ENCODE measurements around the gene CREB3L2. TPM values are rescaled to one million over a fixed set of nuclear protein-coding genes. Genes with fewer than 3 reads are reported as not detected.
A peak's percentile ranks its signal among the peaks of the same experiment; 100 is the strongest.

Gene CREB3L2
- total and polyA plus RNA-seq, 8 donors = 5.8 to 258 (median 23.6) TPM

DNA sequence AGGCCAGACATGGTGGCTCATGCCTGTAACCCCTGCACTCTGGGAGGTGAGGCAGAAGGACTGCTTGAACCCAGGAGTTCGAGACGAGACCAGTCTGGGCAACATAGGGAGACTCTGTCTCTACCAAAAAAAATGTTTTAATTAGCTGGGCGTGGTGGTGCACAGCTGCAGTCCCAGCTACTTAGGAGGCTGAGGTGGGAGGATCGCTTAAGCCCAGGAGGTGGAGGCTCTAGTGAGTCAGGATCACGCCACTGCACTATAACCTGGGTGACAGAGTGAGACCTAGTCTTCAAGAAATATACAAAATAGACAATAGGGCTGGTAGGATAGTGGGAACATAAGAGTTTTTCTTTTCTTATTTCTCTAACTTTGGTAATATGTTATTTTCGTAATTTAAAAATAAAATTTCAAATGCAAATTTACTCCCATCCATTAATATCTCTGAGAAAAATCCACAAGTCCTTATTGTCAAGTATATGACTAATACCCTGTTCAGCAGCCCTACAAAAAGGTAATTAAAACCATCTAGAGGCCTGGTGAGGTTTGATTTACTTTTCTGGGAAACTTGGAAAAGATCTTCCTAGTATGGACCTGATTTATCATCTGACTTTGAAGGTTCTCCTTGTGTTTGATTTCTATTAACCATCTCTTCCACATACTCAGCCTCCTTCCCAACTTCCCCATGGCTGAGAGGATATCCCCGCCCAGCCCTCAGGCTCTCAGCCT is 50.0 kb downstream of the CREB3L2 start:
- no peaks in the 10 kb centered on the region for H3K27me3 ChIP-seq
- intact Hi-C loops (cut with DNase I; ENCODE audit: low total_unique reads) = no loop called here
- no peaks in the 10 kb centered on the region for H3K36me3 ChIP-seq
- H3K4me1 ChIP-seq = peaks cover 60 to 97% (median 79%) of the 10 kb centered on the region in 4 donors
- DNase-seq = no peak
- H3K27ac ChIP-seq = peak overlapping the region in 4 of 5 donors; percentile 64 to 86 (median 76)
- H3K4me3 ChIP-seq = no peak overlapping the region
- WGBS, 5 donors = 82 to 89% (median 86%) methylated on average over 7 of the region's 7 CpGs
- no peak for TF ChIP-seq POLR2AphosphoS5 (IDR thresholded peaks at IDR 0.05)
- no peak for TF ChIP-seq EP300 (IDR thresholded peaks at IDR 0.05)
- no peak for TF ChIP-seq POLR2A (IDR thresholded peaks at IDR 0.05)
- TF ChIP-seq, protein P1, sequence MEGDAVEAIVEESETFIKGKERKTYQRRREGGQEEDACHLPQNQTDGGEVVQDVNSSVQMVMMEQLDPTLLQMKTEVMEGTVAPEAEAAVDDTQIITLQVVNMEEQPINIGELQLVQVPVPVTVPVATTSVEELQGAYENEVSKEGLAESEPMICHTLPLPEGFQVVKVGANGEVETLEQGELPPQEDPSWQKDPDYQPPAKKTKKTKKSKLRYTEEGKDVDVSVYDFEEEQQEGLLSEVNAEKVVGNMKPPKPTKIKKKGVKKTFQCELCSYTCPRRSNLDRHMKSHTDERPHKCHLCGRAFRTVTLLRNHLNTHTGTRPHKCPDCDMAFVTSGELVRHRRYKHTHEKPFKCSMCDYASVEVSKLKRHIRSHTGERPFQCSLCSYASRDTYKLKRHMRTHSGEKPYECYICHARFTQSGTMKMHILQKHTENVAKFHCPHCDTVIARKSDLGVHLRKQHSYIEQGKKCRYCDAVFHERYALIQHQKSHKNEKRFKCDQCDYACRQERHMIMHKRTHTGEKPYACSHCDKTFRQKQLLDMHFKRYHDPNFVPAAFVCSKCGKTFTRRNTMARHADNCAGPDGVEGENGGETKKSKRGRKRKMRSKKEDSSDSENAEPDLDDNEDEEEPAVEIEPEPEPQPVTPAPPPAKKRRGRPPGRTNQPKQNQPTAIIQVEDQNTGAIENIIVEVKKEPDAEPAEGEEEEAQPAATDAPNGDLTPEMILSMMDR (IDR thresholded peaks at IDR 0.05) = no peak
- no peaks in the 10 kb centered on the region for H3K9me3 ChIP-seq

GRCh38 chr7:137950967-137951366 is 50.9 kb downstream of the CREB3L2 start:
- H3K9me3 ChIP-seq = no peaks in the 10 kb centered on the region
- H3K27me3 ChIP-seq = no peaks in the 10 kb centered on the region
- 32 to 61% (median 48%) methylated on average over 7 of the region's 7 CpGs for WGBS, 5 donors
- peaks cover 55 to 94% (median 74%) of the 10 kb centered on the region in 4 donors for H3K4me1 ChIP-seq
- TF ChIP-seq POLR2AphosphoS5 (IDR thresholded peaks at IDR 0.05) (no peak), EP300 (IDR thresholded peaks at IDR 0.05) (no peak), POLR2A (IDR thresholded peaks at IDR 0.05) (no peak)
- TF ChIP-seq, protein P1 (IDR thresholded peaks at IDR 0.05) = no peak
- H3K4me3 ChIP-seq = no peak overlapping the region
- no peaks in the 10 kb centered on the region for H3K36me3 ChIP-seq
- intact Hi-C loops (cut with DNase I; ENCODE audit: low total_unique reads) = no loop called here
- peak overlapping the region; percentile 29 to 86 (median 76) for H3K27ac ChIP-seq
- no peak for DNase-seq

DNA sequence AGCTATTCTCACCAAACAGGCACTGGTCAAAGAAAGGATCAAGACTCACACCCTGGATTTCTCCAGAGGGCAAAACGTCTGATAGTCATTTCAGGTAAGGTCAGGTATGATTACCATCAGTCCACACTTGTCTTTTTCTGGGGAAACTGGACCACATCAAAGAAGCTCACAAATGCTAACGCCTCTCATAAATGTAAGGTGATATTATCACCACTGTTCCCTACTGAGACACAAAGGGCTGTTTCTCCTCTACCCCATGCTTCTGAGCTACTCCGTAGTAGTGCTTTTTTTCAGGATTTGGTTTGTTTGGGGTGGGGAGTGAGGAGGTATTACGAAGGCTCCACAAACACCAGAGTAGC is 51.6 kb downstream of the CREB3L2 start:
- Histone ChIP-seq H3K27ac (peak overlapping the region in 2 of 5 donors; percentile 77 to 86), H3K4me3 (no peak overlapping the region), H3K27me3 (no peaks in the 10 kb centered on the region), H3K4me1 (peaks cover 55 to 89% (median 73%) of the 10 kb centered on the region in 4 donors), H3K9me3 (no peaks in the 10 kb centered on the region), H3K36me3 (no peaks in the 10 kb centered on the region)
- intact Hi-C loops (cut with DNase I; ENCODE audit: low total_unique reads) = no loop called here
- TF ChIP-seq EP300 (IDR thresholded peaks at IDR 0.05) (no peak), POLR2A (IDR thresholded peaks at IDR 0.05) (no peak), POLR2AphosphoS5 (IDR thresholded peaks at IDR 0.05) (no peak)
- TF ChIP-seq, protein P1 (IDR thresholded peaks at IDR 0.05) = no peak
- no peak for DNase-seq
- whole genome bisulfite sequencing, 5 donors = 79 to 87% (median 82%) methylated on average over 4 of the region's 4 CpGs

DNA sequence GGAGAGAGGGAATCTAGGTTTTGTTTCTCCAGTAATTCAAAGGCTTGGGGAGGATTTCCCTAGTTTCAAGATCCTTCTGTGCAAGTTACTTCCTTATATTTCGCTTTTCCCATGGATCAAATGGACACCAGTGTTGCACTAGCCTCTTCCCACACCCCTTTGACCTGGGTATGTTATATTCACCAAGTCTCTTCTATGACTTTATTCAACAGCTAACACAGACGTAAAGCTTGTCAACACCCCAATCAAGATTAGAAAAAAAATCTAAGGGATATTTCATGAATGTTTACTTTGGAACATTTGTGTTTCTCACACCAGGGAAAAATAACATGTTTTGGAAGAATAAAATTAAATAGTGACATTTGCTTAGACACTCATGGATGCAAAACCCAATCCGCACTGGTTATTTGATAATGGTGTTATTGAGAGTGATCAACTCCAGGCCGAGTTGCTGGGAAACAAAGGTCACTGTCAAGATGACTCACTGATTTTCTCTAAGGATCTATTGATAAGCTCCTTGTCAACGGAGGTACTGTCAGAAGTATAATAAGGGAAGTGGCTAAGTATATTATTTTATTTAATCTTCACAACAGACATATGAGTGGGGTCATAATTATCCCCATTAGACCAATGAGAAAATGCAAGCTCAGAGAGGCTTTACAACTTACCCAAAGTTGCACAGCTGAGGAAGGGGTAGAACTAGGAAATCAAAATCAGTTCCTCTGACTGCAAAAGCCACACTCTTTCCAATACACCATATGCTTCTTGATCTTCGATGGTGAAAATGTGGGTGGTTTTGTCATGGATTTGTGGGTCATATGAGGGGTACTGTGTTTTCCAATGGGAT is 52.2 kb downstream of the CREB3L2 start:
- Histone ChIP-seq H3K27ac (peak overlapping the region in 3 of 5 donors; percentile 49 to 77 (median 51)), H3K9me3 (no peaks in the 10 kb centered on the region), H3K4me3 (no peak overlapping the region), H3K36me3 (no peaks in the 10 kb centered on the region), H3K4me1 (peaks cover 55 to 88% (median 70%) of the 10 kb centered on the region in 4 donors), H3K27me3 (no peaks in the 10 kb centered on the region)
- TF ChIP-seq POLR2AphosphoS5 (IDR thresholded peaks at IDR 0.05) = no peak
- no peak for TF ChIP-seq POLR2A (IDR thresholded peaks at IDR 0.05)
- TF ChIP-seq, protein P1 (IDR thresholded peaks at IDR 0.05) = no peak
- no peak for TF ChIP-seq EP300 (IDR thresholded peaks at IDR 0.05)
- intact Hi-C loops (cut with DNase I; ENCODE audit: low total_unique reads) = no loop called here
- DNase-seq = no peak
- 57 to 74% (median 64%) methylated on average over 6 of the region's 6 CpGs for WGBS, 5 donors
